GM12872 (cell line): ENCODE results near the gene LAT.

Experiments used
- TF ChIP-seq, protein P1 (sequence below): IDR thresholded peaks from 3 replicates; pipeline ENCODE4 v1.5.1; 2011; ENCODE audit warnings: low read depth, mild to moderate bottlenecking, low read length, moderate library complexity; ENCODE audit not compliant: insufficient read depth

The LAT gene

DNA sequence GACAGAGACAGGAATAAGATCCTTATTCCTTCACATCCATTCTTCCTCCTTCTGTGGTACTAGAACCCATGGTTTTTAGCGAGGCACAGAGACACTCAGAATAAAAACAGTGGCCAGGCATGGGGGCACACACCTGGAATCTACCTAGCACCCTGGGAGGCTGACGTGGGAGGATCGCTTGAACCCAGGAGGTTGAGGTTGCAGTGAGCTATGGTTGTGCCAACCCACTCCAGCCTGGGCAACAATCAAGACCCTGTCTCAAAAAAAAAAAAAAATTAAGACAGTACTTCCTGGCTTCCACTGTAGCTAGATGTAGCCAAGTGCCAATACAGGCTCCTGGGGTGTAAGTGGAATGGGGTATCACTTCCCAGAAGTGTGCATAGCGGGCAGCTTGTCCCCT lies 17.7 kb upstream of the LAT start:
- TF ChIP-seq, protein P1, sequence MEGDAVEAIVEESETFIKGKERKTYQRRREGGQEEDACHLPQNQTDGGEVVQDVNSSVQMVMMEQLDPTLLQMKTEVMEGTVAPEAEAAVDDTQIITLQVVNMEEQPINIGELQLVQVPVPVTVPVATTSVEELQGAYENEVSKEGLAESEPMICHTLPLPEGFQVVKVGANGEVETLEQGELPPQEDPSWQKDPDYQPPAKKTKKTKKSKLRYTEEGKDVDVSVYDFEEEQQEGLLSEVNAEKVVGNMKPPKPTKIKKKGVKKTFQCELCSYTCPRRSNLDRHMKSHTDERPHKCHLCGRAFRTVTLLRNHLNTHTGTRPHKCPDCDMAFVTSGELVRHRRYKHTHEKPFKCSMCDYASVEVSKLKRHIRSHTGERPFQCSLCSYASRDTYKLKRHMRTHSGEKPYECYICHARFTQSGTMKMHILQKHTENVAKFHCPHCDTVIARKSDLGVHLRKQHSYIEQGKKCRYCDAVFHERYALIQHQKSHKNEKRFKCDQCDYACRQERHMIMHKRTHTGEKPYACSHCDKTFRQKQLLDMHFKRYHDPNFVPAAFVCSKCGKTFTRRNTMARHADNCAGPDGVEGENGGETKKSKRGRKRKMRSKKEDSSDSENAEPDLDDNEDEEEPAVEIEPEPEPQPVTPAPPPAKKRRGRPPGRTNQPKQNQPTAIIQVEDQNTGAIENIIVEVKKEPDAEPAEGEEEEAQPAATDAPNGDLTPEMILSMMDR, result no peak

DNA sequence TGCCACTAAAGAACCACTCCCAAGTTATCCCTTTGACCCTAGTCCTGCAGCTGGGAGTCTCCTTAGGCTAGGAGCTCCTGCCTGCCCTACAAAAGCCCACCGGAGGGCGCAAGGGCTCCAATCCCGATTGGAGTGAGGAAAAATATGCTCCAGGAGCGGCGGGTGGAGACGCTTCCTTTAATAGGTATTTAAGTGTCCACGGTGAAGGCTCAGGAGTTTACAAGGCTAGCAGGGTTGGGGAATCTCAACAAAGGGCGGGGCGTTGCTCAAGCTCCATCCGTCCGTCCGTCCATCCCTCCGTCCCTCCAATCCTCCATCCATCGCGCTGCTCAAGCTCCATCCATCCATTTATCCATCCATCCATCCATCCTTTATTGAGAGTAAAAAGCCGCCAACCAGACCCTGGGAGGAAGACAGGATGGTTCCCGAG lies 10.8 kb upstream of the LAT start:
- TF ChIP-seq, protein P1, result peak; percentile 57

DNA sequence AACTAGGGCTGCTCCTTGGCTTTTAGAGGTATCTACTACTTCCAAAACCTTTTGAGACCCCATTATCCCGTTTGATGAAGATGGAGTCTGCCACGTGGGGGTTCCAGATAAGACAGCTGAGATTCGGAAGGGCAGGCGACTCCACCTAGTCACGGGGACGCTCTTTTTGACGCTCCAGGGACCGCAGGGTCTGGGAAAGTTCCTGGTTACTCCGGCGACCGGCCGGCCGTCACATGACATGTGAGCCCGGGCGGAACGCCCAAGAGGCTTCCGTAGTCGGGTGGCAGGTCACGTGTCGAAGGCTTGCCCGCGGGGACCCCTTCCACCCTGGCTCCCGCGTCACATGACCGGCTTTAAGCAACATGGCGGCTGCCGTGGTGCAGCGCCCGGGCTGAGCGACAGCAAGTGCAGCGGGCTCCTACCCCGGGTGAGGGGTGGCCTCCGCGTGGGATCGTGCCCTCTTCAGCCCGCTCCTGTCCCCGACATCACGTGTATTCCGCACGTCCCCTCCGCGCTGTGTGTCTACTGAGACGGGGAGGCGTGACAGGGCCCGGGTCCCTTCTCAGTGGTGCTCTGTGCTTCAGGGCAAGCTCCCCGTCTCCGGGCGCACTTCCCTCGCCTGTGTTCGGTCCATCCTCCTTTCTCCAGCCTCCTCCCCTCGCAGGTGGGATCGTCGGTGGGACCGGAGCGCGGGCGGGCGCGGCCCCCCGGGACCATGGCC lies 10.3 kb upstream of the LAT start, which contains the start of gene SPNS1:
Gene SPNS1 (plus strand): TSS at position 342 of the 721 bp plus-strand sequence. CDS start 374 bp downstream, at position 716.
- TF ChIP-seq, protein P1, result no peak

DNA sequence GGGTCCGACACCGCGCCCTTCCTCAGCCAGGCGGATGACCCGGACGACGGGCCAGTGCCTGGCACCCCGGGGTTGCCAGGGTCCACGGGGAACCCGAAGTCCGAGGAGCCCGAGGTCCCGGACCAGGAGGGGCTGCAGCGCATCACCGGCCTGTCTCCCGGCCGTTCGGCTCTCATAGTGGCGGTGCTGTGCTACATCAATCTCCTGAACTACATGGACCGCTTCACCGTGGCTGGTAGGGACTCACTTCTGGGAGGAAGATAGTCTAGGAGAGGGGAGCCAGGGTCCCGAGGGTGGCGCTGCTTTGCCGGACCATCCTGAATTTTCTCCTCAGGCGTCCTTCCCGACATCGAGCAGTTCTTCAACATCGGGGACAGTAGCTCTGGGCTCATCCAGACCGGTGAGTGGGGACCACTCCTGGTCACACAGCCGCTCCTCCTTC lies 9.7 kb upstream of the LAT start:
- TF ChIP-seq, protein P1, result no peak

DNA sequence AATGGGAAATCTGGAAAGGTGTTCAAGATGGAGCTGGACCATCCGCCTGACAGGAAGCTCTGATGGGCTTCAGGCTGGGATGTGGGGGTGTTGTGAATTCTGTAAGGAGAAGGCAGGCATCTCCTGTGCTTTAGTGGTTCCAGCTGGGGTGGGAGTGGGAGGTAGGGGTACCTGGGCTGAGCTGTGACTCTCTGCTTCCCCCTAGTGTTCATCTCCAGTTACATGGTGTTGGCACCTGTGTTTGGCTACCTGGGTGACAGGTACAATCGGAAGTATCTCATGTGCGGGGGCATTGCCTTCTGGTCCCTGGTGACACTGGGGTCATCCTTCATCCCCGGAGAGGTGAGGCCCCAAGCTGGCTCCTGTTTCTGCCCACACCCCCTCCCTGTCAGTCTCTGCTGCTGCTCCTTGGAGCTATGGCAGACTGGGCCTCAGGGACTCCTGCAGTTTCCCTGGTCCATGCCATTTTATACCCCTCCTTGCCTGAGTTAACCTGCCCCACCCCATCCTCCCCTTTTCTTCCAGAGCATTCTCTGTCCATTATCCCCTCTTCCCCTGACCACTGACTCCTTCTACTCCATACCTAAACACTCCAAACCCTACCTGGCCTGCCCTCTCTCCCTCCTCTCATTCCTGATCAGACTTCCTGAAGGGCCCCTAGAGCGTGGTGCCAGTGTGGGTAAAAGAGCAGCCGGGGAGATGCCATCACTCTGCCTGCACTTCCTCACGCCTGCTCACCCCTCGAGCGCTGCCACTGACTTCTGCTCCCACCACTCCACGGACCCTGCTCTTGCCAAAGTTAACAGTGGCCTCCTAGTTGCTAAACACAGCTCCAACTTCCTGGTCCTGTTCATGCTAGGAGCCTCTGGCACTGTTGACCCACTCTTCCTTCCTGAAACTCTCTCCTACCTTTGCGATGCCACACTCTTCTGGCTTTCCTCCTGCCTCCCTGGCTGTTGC lies 6.9 kb upstream of the LAT start:
- TF ChIP-seq, protein P1, result peak; percentile 80

DNA sequence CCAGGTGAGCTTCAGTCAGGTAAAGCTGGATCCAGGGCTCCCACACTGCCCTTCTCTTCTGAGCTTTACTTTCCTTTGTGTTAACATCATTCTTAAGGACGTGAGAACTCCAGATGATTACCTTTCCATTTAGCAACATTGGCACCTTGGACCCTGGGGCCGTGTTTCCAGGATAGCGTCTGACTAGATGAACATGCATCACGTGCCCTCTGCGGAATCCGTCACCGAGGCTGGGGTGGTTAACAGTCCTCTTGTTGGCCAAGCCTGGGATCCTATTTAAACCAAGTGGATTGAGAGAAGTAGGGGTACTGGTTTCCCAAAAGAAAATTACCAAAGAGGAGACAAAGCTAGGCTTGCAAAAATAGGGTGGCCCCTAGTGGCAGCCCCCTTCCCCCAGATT lies 3.9 kb upstream of the LAT start:
- TF ChIP-seq, protein P1, result no peak

DNA sequence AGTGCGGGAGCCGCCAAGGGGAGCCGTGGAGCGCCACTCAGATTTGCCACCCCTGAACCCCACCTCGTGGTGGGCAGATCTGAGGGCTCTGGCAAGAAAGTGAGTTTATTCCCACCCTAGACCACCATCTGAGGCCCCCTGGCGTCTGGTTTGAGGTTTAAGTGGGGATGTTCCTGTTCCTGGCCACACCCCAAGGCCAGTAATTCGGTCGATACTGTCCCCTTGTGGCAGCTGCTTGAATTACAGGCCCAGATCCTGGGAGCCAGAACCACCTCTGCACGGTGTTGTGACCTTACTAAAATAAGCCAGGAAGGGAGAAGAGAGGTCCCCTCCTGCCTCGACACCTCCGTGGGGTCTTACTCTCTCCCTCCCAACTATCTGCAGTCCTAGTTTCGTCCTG lies 3.3 kb upstream of the LAT start:
- TF ChIP-seq, protein P1, result peak; percentile 90
